WERI-Rb-1 (cell line): ENCODE measurements around the gene RNF130.
"Not testable (repeated sequence)": the region's sequence is repeated elsewhere in the genome, so short reads cannot be mapped to it uniquely, and the experiment has no call there.

Source experiments
- DNase-seq: peaks from one replicate; pipeline ENCODE4 v3.0.0-alpha.2; 2020
- H3K27ac ChIP-seq: fragments of 250-450 bp; sonication (Bioruptor Pico); 2 replicates; pipeline ENCODE4 v1.5.1; 2020; ENCODE audit warnings: mild to moderate bottlenecking, moderate library complexity
- H3K27me3 ChIP-seq: fragments of 250-450 bp; sonication (Bioruptor Pico); 2 replicates; pipeline ENCODE4 v1.5.1; 2021; ENCODE audit warnings: mild to moderate bottlenecking, low read depth, moderate library complexity; ENCODE audit not compliant: insufficient read depth, severe bottlenecking
- H3K36me3 ChIP-seq: fragments of 250-450 bp; sonication (Bioruptor Pico); 2 replicates; pipeline ENCODE4 v1.5.1; 2020; ENCODE audit warnings: mild to moderate bottlenecking, moderate library complexity
- H3K4me3 ChIP-seq: 2 replicates; pipeline ENCODE4 v1.5.1; 2011; ENCODE audit warnings: low read depth, mild to moderate bottlenecking, control low read depth, low read length
- H3K9me3 ChIP-seq: fragments of 250-450 bp; sonication (Bioruptor Pico); 2 replicates; pipeline ENCODE4 v1.5.1; 2021; ENCODE audit warnings: mild to moderate bottlenecking, moderate library complexity; ENCODE audit not compliant: severe bottlenecking
- TF ChIP-seq, protein P1 (sequence below): IDR thresholded peaks from 2 replicates; pipeline ENCODE4 v1.5.1; 2011; ENCODE audit warnings: low read depth, mild to moderate bottlenecking, control low read depth, inconsistent platforms, low read length

RNF130 gene

GRCh38 chr5:180001136-180001535, 70.4 kb downstream of the RNF130 start:
- Histone ChIP-seq H3K9me3 (no peaks in the 10 kb centered on the region), H3K27ac (no peak overlapping the region), H3K4me3 (no peak overlapping the region), H3K36me3 (no peaks in the 10 kb centered on the region), H3K27me3 (no peaks in the 10 kb centered on the region)
- TF ChIP-seq, protein P1, sequence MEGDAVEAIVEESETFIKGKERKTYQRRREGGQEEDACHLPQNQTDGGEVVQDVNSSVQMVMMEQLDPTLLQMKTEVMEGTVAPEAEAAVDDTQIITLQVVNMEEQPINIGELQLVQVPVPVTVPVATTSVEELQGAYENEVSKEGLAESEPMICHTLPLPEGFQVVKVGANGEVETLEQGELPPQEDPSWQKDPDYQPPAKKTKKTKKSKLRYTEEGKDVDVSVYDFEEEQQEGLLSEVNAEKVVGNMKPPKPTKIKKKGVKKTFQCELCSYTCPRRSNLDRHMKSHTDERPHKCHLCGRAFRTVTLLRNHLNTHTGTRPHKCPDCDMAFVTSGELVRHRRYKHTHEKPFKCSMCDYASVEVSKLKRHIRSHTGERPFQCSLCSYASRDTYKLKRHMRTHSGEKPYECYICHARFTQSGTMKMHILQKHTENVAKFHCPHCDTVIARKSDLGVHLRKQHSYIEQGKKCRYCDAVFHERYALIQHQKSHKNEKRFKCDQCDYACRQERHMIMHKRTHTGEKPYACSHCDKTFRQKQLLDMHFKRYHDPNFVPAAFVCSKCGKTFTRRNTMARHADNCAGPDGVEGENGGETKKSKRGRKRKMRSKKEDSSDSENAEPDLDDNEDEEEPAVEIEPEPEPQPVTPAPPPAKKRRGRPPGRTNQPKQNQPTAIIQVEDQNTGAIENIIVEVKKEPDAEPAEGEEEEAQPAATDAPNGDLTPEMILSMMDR, result no peak
- no peak for DNase-seq

GRCh38 chr5:179998485-179998884, 73.1 kb downstream of the RNF130 start:
- TF ChIP-seq, protein P1, result no peak
- no peaks in the 10 kb centered on the region for H3K36me3 ChIP-seq
- H3K27me3 ChIP-seq, result no peaks in the 10 kb centered on the region
- DNase-seq, result no peak
- H3K27ac ChIP-seq, result no peak overlapping the region
- H3K9me3 ChIP-seq, result no peaks in the 10 kb centered on the region
- no peak overlapping the region for H3K4me3 ChIP-seq

- Histone ChIP-seq H3K27me3 (no peaks in the 10 kb centered on the region), H3K4me3 (no peak overlapping the region), H3K27ac (no peak overlapping the region), H3K36me3 (no peaks in the 10 kb centered on the region), H3K9me3 (no peaks in the 10 kb centered on the region)
- TF ChIP-seq, protein P1, result no peak
- DNase-seq, result no peak
Observed at GRCh38 chr5:179994583-179995323, 76.8 kb downstream of the RNF130 start.

DNA sequence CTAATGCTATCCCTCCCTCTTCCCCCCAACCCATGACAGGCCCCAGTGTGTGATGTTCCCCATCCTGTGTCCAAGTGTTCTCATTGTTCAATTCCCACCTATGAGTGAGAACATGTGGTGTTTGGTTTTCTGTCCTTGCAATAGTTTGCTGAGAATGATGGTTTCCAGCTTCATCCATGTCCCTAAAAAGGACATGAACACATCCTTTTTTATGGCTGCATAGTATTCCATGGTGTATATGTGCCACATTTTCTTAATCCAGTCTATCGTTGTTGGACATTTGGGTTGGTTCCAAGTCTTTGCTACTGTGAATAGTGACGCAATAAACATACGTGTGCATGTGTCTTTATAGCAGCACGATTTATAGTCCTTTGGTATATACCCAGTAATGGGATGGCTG, 78.7 kb downstream of the RNF130 start:
- H3K4me3 ChIP-seq, DNase-seq, H3K9me3 ChIP-seq, H3K27ac ChIP-seq, H3K36me3 ChIP-seq, H3K27me3 ChIP-seq: not testable (repeated sequence)

GRCh38 chr5:179991106-179991505, 80.5 kb downstream of the RNF130 start:
- Histone ChIP-seq H3K27ac (no peak overlapping the region), H3K4me3 (no peak overlapping the region), H3K36me3 (no peaks in the 10 kb centered on the region), H3K27me3 (no peaks in the 10 kb centered on the region), H3K9me3 (no peaks in the 10 kb centered on the region)
- DNase-seq, result no peak
- TF ChIP-seq, protein P1, result no peak

- H3K36me3 ChIP-seq, H3K9me3 ChIP-seq, H3K27ac ChIP-seq, H3K27me3 ChIP-seq, H3K4me3 ChIP-seq, DNase-seq: not testable (repeated sequence)
- TF ChIP-seq, protein P1, result 0 out of 2 replicates have a peak, but pooled peaks have one; percentile 8
Observed at GRCh38 chr5:179990525-179990924, 81.0 kb downstream of the RNF130 start.
